HepG2 (cell line): Measurements from ENCODE around the gene DDN. TPM values are rescaled to one million over a fixed set of nuclear protein-coding genes. Genes with fewer than 3 reads are reported as not detected.

ENCODE experiments used
- ATAC-seq: fragments of 200-7000 bp; cut with Tn5 transposase; 3 replicates; pipeline ENCODE4 v1.9.1; 2020; ENCODE audit warnings: mild to moderate bottlenecking, moderate library complexity
- BruUV-seq: library from RNA; stranded (reverse); fragments of 400-500 nt; replicated peaks from 2 replicates; lab custom pipeline; 2021; lab: Mats Ljungman, UMichigan
- CTCF ChIA-PET: fragments of 300-600 bp; formaldehyde crosslinking; extraction: SDS; loops from one replicate; lab custom pipeline; 2021; ENCODE audit warnings: low total read pairs, inconsistent platforms, low intra/inter-chr PET ratio; lab: Yijun Ruan, JAX
- POLR2A ChIA-PET: fragments of 350-600 bp; sonication (Branson Sonifier 250); formaldehyde crosslinking; loops from one replicate; lab custom pipeline; 2020; ENCODE audit warnings: antibody characterized with exemption, inconsistent platforms; lab: Yijun Ruan, JAX
- DNase-seq: peaks from one replicate; pipeline ENCODE4 v3.0.0-alpha.2; 2015; ENCODE audit warnings: low spot score
- FAIRE-seq: peaks from 3 replicates; lab custom pipeline; 2011; peaks lifted over from hg19 to GRCh38; lab: Jason Lieb, UNC
- H2AFZ ChIP-seq: one replicate; pipeline ENCODE4 v1.6.1; 2011; ENCODE audit warnings: low read length, inconsistent platforms
- H3K27ac ChIP-seq: fragments of 300-600 bp; 3 replicates; pipeline ENCODE4 v1.8.0; 2011; ENCODE audit warnings: mixed run types, mild to moderate bottlenecking, mixed read lengths, low read length, inconsistent platforms; ENCODE audit not compliant: insufficient read depth; ENCODE audit errors: extremely low read length
- H3K27me3 ChIP-seq, 2 experiments: fragments of 200-600 bp in 1 of 2; 2 replicates in 1 of 2; 3 replicates in 1 of 2; pipeline versions ENCODE4 v1.6.0 to v1.8.0; 2011; ENCODE audit warnings: low read length in 2 of 2, mild to moderate bottlenecking in 2 of 2, moderate library complexity in 2 of 2, inconsistent platforms in 1 of 2; ENCODE audit not compliant: insufficient read depth in 2 of 2, control insufficient read depth in 1 of 2
- H3K36me3 ChIP-seq, 2 experiments: fragments of 200-600 bp in 1 of 2; replicated peaks in 1 of 2; 2 replicates in 1 of 2; 3 replicates in 1 of 2; pipeline versions ENCODE4 v1.5.1 to v1.8.0; 2011; ENCODE audit warnings: low read length in 2 of 2, inconsistent platforms in 1 of 2; ENCODE audit not compliant: insufficient read depth in 2 of 2, control insufficient read depth in 1 of 2
- H3K4me1 ChIP-seq: 2 replicates; pipeline ENCODE4 v1.5.1; 2012; ENCODE audit warnings: low read length, inconsistent platforms; ENCODE audit not compliant: insufficient read depth
- H3K4me2 ChIP-seq: 2 replicates; pipeline ENCODE4 v1.6.0; 2011; ENCODE audit warnings: low read depth, low read length, inconsistent platforms
- H3K4me3 ChIP-seq, 3 experiments: fragments of 200-600 bp in 1 of 3; sonication (generic), shearing (Covaris generic) in 1 of 3; replicated peaks in 1 of 3; 2 replicates each; pipeline ENCODE4 v1.5.1; 2011 to 2016; ENCODE audit warnings: low read length in 3 of 3, inconsistent platforms in 2 of 3, low read depth in 2 of 3, mild to moderate bottlenecking in 2 of 3, control low read depth in 1 of 3, mixed read lengths in 1 of 3; ENCODE audit not compliant: insufficient read depth in 1 of 3
- H3K79me2 ChIP-seq: one replicate; pipeline ENCODE4 v1.6.1; 2011; ENCODE audit warnings: low read length, inconsistent platforms; ENCODE audit not compliant: insufficient read depth
- H3K9ac ChIP-seq: 2 replicates; pipeline ENCODE4 v1.6.0; 2011; ENCODE audit warnings: mild to moderate bottlenecking, low read depth, low read length, inconsistent platforms; ENCODE audit not compliant: insufficient read depth
- H3K9me3 ChIP-seq: 2 replicates; pipeline ENCODE4 v1.5.1; 2012; ENCODE audit warnings: mild to moderate bottlenecking, low read length
- H4K20me1 ChIP-seq: 2 replicates; pipeline ENCODE4 v1.6.0; 2011; ENCODE audit warnings: inconsistent platforms, mild to moderate bottlenecking, low read length, moderate library complexity; ENCODE audit not compliant: insufficient read depth
- ATF1 ChIP-seq: IDR thresholded peaks from 2 replicates; pipeline ENCODE4 v1.6.1; 2016; ENCODE audit warnings: mild to moderate bottlenecking, control low read depth
- ATF4 ChIP-seq, 2 experiments: fragments of 450-650 bp in 1 of 2; sonication (generic) in 1 of 2; formaldehyde crosslinking; IDR thresholded peaks; 2 replicates each; pipeline versions ENCODE4 v1.5.0 to v1.8.0; 2020 to 2022; ENCODE audit warnings: mild to moderate bottlenecking in 1 of 2, missing genetic modification reagents in 1 of 2
- CC2D1A ChIP-seq: sonication (generic); formaldehyde crosslinking; IDR thresholded peaks from 2 replicates; pipeline ENCODE4 v1.8.1; 2023; ENCODE audit warnings: mild to moderate bottlenecking, missing genetic modification reagents
- DMTF1 ChIP-seq: sonication (generic); formaldehyde crosslinking; IDR thresholded peaks from 2 replicates; pipeline ENCODE4 v1.4.0; 2020; ENCODE audit warnings: mild to moderate bottlenecking, missing genetic modification reagents
- NFYB ChIP-seq: sonication (generic); formaldehyde crosslinking; IDR thresholded peaks from 2 replicates; pipeline ENCODE4 v1.4.0; 2020; ENCODE audit warnings: missing genetic modification reagents
- SMAD3 ChIP-seq: sonication (generic); formaldehyde crosslinking; IDR thresholded peaks from 2 replicates; pipeline ENCODE4 v1.4.0; 2020; ENCODE audit warnings: missing genetic modification reagents
- ZNF124 ChIP-seq: sonication (generic); formaldehyde crosslinking; IDR thresholded peaks from 2 replicates; pipeline ENCODE4 v1.4.0; 2020; ENCODE audit warnings: missing genetic modification reagents
- ZNF280D ChIP-seq: sonication (generic); formaldehyde crosslinking; IDR thresholded peaks from 2 replicates; pipeline ENCODE4 v1.5.1; 2020; ENCODE audit warnings: mild to moderate bottlenecking, missing genetic modification reagents
- ZNF326 ChIP-seq: sonication (generic); formaldehyde crosslinking; IDR thresholded peaks from 2 replicates; pipeline ENCODE4 v1.4.0; 2020; ENCODE audit warnings: missing genetic modification reagents, borderline replicate concordance
- ZNF382 ChIP-seq: sonication (generic); formaldehyde crosslinking; IDR thresholded peaks from 2 replicates; pipeline ENCODE4 v1.5.0; 2020; ENCODE audit warnings: missing genetic modification reagents, mild to moderate bottlenecking, borderline replicate concordance
- ZNF558 ChIP-seq: sonication (generic); formaldehyde crosslinking; IDR thresholded peaks from 2 replicates; pipeline ENCODE4 v1.9.0; 2022; ENCODE audit warnings: mild to moderate bottlenecking, missing genetic modification reagents, borderline replicate concordance
- ZNF672 ChIP-seq: sonication (generic); formaldehyde crosslinking; IDR thresholded peaks from 2 replicates; pipeline ENCODE4 v1.8.1; 2022; ENCODE audit warnings: missing genetic modification reagents
- WGBS: methylation state at CpG from one replicate; pipeline ENCODE4 v1.1.6; 2017; ENCODE audit warnings: low lambda C conversion rate; 5-methylcytosine and 5-hydroxymethylcytosine counted together
- in situ Hi-C: cut with HindIII; loops from 2 replicates; pipeline ENCODE4 v1.10.0; 2017; ENCODE audit warnings: low pct_unique_long_range_greater_than_20kb; ENCODE audit not compliant: extremely low pct_ligation_motif_present
- intact Hi-C: fragments of 100-400 bp; cut with micrococcal nuclease; formaldehyde crosslinking; loops from one replicate; pipeline ENCODE4 v1.10.0; 2022; ENCODE audit not compliant: unreplicated experiment
- polyA plus RNA-seq, 8 experiments: library from polyadenylated mRNA; depleted of rRNA in 3 of 8; stranded (reverse) in 7 of 8; unstranded in 1 of 8; fragments of >200 nt; fragmentation: Illumina TruSeq in 4 of 8; extraction: Trizol in 4 of 8; gene quantifications; 2 replicates each; pipeline versions ENCODE4 v1.2.1 to v1.2.3, GENCODE V29; 2011 to 2016; ENCODE audit warnings: low read depth in 4 of 8, missing spikeins in 1 of 8, mixed read lengths in 1 of 8; ENCODE audit not compliant: insufficient read depth in 1 of 8
- total RNA-seq, 5 experiments: library from RNA; depleted of rRNA; stranded (reverse); fragments of >200 nt; fragmentation: Illumina TruSeq; extraction: Trizol; gene quantifications; 2 replicates each; pipeline ENCODE4 v1.2.3, GENCODE V29; 2016; ENCODE audit warnings: low read depth in 1 of 5

Gene DDN
- total and polyA plus RNA-seq, 2 of the 13 experiments (the other 11 are each of a cell fraction or from before 2014, with no cell fraction given) = 0.24 to 0.53 TPM

GRCh38 chr12:48967991-48968390 lies 31.2 kb downstream of the DDN start:
- Histone ChIP-seq H3K9ac (no peak overlapping the region), H3K36me3 (no peaks in the 10 kb centered on the region), H3K9me3 (no peaks in the 10 kb centered on the region), H3K79me2 (no peaks in the 10 kb centered on the region), H3K4me1 (peaks cover 33% of the 10 kb centered on the region), H3K27ac (no peak overlapping the region), H3K4me3 (no peak overlapping the region), H3K27me3 (peaks cover 22 to 78% of the 10 kb centered on the region in 2 experiments), H3K4me2 (no peak overlapping the region), H2AFZ (no peak overlapping the region), H4K20me1 (peaks cover 4% of the 10 kb centered on the region; the same call in 1 of the 2 replicates)
- FAIRE-seq = no peak
- peak; percentile 14 for ATAC-seq
- BruUV-seq = no TSS peak
- in situ Hi-C loops = no loop called here
- no peak for DNase-seq
- ChIA-PET POLR2A (interaction anchor here (1.0 kb wide), 1 partner anchor 11 kb away, joined by 4 read pairs; the partner anchor contains the start of gene ARF3), CTCF (no interaction called here)
- intact Hi-C loops = no loop called here
- 3% methylated on average over 3 of the region's 7 CpGs for WGBS
- TF ChIP-seq ATF4 (CRISPR knock-in tag; IDR thresholded peaks at IDR 0.05) (no peak), DMTF1 (CRISPR knock-in tag) (no peak), ZNF558 (CRISPR knock-in tag) (no peak), ZNF672 (CRISPR knock-in tag) (no peak), ZNF382 (CRISPR knock-in tag) (no peak), CC2D1A (no peak), ZNF326 (no peak), ATF1 (CRISPR knock-in tag) (no peak), ZNF124 (no peak), NFYB (CRISPR knock-in tag) (no peak), SMAD3 (CRISPR knock-in tag) (no peak), ZNF280D (no peak)
